Stimulated activated CD4-positive, alpha-beta T cell treated with anti-CD3 and anti-CD28 coated beads, Interleukin-4, amount 100 ng/mL, for 1 hour (primary cell): Measurements from ENCODE around the gene KRT7.
"Not testable (repeated sequence)": the region's sequence is repeated elsewhere in the genome, so short reads cannot be mapped to it uniquely, and the experiment has no call there.

Source experiments
- DNase-seq: peaks from one replicate; pipeline ENCODE4 v3.0.0-alpha.2; 2020

Gene KRT7

DNA sequence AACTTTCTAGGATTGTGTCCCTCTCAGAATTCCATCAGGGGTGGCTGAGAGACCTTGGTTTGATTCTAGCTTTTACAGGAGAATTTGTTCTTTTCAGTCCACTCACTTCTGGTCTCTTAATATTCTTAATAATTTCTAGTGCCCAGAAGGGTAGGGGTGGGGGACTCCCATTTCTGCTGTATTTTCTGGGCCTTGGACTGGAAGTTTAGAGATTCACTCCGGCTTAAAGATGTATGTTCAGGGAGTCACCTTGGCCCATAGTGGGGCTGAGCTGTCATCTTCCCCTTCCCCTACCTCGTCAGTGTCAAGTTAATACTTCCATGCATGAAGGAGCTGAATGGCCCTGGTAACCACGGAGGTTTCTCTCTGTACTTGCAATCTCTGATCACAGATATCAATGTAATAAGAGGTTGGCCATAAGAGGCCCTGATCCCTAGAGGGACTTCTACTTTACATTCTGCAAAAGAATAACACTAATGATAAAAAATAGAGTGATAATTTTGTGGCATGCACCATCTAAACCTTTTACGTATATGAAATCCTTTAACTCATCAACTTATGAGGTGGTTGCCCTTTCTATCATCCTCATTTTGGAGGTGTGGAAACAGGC is 51.6 kb downstream of the KRT7 start:
- no peak for DNase-seq

GRCh38 chr12:52285172-52285745 is 52.2 kb downstream of the KRT7 start:
- DNase-seq: no peak

DNA sequence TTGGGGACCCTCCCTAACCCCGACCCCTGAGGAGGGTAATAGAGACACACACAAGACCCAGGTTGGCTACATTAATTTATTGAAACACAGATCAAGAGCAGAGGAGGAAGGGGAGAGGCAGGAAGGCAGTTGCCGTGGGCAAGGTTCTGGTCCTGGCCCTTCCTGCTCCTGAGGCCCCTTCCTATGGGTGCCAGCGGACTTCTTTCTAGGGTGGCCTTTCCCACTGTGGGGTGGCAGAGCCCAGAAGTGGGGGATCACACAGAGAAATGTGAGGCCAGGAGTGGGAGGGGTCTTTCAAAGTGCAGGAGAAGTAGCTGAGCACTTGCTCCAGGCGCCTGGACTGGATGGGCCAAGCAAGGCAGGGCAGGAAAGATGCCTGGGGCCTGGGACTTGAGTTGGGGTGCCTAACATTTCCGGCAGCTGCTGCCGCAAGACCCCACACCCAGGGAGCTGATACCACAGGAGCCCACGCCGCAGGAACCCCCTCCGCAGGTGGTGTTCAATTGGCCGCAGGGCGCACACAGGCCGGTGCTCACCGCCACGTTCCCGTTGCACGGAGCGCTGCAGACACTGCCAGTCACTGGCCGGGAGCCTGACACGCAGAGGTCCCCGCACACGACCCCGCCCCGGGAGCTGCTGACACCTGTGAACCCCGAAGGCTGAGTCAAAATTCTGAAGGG is 52.9 kb downstream of the KRT7 start:
- no peak for DNase-seq

DNA sequence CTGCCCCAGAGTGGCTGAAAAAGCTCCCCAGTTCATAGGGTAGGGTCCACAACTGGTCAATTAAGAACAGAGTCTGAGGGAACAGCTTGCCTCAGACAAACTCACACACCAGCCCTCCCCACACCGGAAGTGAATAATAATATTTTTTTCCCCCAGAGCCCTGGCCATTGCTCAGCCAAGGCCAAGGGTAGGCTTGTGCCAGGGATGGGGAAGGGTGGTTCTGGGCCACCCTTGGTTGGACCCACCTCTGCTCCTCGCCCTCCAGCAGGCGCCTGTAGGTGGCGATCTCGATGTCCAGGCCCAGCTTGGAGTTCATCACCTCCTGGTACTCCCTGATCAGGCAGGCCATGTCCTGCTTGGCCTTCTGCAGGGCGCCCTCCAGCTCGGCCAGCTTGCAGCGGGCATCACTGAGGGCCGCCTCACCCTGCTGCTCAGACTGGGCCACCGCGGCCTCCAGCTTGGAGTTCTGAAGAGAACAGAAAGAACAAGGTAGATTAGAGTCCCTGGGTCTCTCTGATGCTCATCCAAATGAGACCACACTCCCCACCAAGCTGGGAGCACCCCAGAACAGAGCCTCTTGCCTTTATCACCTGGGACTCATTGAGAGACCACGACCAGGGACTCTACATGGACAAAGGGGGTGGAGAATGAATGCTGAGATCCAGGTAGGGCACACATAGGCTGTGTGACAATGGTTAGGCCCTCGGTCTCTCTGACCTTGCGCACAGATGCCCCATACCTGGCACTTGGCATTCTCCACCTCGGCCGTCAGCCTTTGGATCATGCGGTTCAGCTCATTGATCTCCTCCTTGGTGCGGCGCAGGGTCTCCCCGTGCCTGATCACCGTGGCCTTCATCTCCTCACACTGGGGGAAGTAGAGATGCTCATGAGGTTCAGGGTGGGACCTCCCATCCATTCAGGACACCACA is 54.1 kb downstream of the KRT7 start:
- not testable (repeated sequence) for DNase-seq

DNA sequence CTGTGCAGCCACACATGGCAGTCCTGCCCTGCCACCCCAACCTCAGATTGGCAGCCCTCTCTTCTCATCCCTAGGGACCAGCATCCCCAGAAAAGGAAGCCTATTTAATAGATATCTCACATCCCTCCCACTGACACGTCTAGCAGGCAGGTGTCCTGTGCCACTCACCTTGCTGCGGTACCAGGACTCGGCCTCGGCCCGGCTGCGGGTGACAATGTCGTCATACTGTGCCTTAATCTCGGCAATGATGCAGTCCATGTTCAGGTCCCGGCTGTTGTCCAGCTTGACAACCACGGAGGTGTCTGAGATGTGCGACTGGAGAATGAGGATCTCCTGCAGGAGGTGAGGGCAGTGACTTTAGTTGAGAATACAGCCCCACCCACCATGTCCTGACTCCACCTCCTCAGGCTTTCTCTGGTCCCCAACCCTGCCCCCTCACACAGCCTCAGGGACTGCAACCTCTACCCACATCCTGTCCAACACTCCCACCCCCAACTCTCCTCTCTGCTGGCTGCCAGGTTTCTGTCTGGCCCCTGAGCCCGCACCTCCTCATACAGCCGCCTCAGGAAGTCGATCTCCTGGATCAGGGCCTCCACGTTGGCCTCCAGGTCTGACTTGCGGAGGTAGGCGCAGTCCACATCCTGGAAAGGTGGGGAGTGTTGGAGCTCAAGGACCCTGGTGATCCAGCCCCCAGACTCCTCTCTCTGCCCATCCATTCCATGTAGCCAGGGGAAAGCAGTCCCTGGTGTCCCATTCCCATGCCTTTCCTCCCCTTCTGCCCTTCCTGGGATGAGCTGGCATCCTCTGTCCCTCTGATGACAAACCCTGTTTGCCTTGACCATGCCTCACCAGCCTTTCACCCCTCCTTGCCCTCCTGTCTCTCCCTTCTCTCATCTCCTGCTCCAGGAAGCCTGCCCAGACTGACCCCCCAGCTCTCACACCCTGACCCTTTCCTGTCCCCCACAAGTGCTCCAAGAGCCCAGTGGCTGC is 55.1 kb downstream of the KRT7 start:
- DNase-seq: not testable (repeated sequence)

GRCh38 chr12:52290483-52291134 is 57.6 kb downstream of the KRT7 start:
- not testable (repeated sequence) for DNase-seq

DNA sequence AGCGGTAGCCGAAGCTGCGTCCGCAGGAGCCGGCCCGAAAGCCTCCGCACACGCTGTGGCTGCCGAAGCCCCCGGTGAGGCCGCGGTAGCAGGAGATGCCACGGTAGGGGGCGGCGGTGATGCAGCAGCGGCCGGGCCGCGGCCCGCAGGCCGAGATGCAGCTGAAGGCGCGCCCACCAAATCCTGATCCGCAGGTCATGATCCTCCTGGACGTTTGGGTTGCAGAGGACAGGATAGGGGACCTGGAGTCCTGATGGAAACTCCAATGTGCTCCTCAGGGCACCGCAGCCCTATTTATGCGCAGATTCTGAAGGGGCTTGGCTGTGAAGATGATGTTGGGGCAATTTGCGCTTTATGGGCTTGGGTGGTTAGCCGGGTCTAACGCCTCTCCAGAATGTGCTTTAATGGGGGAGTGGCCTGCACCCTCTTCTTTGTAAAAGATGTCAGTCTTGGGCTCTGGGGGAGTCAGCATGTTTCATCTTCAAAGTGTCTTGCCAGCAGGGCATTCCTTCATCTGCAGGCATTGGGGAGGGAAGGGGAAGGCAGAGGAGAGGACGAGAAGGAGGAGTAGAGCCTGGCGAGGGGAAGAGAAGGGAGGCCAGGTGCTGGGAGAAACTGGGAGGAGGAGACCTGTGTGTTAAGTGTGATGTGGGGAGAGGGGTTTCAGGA is 58.4 kb downstream of the KRT7 start, which contains the start of gene KRT81:
TSS of gene KRT81 (minus strand) at position 268 of the 669 bp plus-strand sequence. CDS start at position 199, 69 bp downstream.
- DNase-seq: no peak

DNA sequence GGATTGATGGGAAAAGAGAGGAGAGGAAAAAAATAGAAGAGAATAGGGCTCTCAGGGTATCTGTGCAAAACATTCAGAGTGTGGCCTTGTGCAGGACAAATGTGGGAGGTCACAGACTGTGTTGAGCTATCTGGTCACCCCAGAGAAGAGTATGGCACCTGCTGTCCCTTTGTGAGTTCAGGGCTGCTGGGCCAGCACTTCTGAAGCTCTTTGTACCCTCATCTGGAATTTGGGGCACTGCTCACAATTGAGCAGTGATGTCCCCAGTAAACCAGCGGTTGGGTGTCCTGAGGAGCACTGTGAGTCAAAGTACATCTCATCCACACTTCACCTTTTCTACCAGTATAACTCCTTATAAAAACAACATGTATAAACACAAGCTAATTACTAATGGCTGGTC is 60.9 kb downstream of the KRT7 start:
- no peak for DNase-seq

DNA sequence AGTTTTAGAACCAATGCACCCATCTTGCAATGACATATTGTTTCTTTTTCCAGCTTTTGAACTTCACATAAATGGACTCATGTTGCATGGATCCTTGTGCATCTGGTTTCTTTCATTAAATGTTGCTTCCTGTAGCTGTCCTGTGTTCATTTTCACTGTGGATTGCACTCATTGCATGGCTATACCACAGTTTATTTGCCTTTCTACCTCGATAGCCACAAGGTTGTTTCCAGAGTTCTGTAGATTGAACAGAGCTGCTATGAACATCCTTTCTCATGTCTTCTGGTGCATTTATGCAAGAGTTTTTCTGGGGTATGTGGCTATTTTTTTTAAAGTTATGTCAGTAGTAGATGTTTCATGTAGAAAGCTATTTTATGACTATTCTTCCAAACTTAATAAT is 61.8 kb downstream of the KRT7 start:
- no peak for DNase-seq

DNA sequence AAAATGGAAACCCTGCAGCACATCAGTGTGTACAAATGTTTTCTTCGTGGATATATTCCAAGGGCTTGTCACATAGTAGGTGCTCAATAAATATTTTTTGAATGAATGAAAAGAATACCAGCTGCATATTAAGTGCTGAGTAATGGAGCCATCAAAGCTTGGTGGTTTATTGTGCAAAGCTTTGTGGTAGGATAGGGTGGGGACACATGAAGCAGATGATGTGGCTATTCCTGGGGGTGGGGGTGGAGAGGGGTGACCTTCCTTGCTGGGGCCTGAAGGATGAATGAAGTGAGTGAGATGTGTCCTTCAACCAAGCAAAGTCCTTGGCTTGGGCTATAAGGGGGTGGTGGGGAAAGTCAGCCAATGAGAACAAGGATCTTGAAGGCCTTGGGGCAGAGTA is 62.6 kb downstream of the KRT7 start:
- no peak for DNase-seq

DNA sequence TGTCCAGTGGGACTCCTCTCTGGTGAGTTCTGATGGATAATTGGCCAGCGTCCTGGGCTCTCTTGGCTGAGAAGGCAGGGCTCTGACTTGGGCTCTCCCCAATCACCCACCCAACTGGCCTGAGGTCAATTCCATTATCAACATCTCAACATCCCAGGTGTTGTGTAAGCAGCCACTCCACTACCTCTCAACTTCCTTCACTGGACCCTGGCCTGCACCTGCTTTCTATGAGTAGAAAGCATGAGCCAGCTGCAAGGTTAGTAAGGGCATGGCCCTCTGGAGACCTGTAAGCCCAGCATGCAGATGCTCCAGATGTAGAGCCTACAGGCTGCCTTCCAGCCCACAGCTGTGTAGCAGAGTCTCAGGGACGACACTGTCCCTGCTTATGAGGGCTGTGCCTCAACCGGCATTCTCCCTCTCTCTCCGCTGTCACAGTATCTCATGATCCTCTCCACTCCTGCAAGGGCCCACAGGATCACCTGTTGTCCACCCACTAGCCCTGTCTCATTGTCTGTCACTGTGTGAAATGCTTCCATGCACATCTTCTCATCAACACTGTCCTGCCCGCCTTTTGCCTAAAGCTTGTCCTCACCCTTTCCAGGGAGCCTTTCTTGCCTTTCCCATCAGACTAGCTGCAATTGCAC is 63.7 kb downstream of the KRT7 start:
- no peak for DNase-seq
